UCSD-AML1 (cell line): ENCODE data around the gene ZBTB8B.
"Not testable (repeated sequence)": the region's sequence is repeated elsewhere in the genome, so short reads cannot be mapped to it uniquely, and the experiment has no call there.

Experiments used
- DNase-seq: peaks from one replicate; lab custom pipeline; 2025; ENCODE audit not compliant: unreplicated experiment; lab: John Stamatoyannopoulos, UW

ZBTB8B gene

GRCh38 chr1:32464716-32465577, at the start of gene ZBTB8B:
TSS of gene ZBTB8B (plus strand) at chr1:32465072. CDS start at chr1:32470625, 5,553 bp downstream.
- no peak for DNase-seq

GRCh38 chr1:32421775-32422174, 43.1 kb upstream of the ZBTB8B start:
- DNase-seq = no peak

DNA sequence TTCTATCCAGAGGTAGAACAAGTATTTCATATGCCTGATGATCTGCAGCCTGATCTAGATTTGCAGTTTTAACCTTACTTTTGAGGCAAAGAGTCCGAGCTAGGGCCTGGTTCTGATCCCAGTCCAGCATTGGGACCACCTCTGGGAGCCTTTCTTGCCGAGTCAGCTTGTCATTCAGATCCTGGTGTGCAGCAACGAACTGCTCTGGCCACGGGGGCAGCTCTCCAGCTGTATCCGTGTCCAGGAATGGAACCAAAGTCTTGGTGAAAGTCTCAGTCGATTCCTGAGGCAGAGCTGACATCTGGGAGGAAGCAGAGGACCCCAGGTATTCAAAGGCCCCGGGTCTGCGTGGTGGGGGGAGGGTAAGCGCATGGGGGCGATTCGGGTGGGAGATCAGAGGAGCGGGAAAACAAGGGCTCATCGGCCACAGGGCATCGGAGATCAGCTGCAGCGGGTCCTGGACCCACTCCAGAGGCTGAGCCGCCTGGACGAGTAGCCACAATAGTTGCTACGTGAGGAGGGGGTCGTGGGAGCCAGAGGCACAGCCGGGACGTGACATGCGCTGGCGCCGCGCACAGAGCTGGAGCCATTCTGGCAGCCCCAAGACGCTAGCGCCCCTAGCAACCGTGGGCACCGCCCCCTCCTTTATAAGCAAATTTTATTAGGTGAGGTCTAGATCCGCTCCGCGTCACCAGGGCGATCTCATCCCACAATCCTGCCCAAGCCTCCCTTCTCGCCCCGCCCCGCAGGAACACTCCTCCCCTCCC, 38.2 kb upstream of the ZBTB8B start:
- DNase-seq = no peak

DNA sequence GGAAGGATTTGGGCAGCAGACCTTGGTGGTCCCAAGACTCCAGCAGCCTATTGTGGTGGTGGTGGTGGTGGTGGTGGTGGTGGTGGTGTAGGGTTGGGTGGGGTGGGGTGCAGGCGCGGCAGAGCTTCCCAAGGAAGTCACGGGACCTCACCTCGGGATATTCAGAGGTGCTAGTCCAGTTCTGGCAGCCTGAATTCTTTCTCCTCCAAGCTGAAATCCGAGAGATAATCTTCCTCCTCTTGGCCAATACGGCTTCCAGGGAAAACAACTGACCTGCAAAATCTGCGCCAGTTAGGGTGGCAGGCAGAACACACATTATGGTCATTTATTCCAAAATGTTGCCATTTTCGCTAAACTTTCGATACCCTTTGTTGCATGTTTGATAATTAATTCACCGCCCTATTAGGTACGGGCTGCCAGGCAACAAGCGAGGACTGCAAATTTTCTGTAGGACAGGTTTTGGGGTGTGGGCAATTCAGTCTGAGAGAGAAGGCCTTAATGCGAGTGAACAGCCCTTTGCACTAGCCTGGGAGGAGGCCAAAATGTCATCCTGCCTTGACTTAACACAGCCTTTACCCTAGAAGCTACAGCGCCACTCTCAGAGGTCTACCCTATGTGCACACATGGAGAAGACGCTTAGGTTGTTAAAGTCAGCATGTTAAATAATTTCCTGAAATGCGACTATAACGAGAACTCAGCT, 37.5 kb upstream of the ZBTB8B start:
- DNase-seq = no peak

DNA sequence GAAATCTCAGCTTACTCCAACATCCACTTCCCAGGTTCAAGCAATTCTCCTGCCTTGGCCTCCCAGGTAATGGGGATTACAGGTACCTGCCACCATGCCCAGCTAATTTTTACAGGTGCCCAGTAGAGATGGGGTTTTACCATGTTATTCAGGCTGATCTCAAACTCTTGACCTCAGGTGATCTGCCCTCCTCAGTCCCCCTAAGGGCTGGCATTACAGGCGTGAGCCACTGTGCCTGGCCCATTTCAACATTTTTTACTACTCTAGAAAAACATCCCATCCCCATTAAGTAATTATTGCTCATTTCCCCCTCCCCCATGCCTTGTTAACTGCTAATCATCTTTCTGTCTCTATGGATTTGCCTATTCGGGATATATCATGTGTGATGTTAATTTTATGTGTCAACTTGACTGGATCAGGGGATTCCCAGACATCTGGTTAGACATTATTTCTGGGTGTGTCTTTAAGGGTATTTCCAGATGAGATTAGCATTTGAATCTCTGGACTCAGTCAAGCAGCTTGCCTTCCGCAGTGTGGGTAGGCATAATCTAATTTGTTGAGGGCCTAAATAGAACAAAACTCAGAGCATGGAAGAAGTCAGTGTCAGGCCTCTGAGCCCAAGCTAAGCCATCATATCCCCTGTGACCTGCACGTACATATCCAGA, 33.0 kb upstream of the ZBTB8B start:
- DNase-seq = no peak

DNA sequence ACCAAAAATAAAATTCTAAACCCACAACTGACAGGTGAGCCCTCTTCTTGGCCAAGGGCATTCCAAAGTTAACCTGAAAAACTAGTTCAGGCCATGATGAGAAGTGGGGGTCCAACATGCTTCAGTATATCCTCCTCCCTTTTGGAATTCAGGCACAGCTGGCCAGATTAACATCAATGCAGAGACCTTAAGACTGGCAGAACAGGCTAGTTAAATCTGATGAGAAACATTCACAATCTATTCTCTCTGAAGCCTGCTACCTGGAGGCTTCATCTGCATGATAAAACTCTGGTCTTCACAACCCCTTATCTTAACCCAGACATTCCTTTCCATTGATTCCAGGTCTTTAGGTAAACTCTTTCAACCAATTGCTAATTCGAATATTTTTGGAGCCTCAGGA, 26.7 kb upstream of the ZBTB8B start:
- DNase-seq = no peak

DNA sequence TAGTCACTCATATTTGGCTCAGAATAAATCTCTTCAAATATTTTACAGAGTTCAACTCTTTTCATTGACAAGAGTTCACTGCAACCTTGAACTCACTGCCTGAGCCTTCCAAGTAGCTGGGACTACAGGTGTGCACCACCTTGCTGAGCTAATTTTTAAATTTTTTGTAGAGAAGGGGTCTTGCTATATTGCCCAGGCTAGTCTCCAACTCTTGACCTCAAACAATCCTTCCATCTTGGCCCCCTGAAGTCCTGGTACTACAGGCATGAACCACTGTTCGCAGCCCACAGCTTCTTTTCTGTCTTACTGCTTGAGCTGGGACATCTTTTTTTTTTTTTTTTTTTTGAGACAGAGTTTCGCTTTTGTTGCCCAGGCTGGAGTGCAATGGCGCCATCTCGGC, 26.1 kb upstream of the ZBTB8B start:
- DNase-seq = not testable (repeated sequence)

DNA sequence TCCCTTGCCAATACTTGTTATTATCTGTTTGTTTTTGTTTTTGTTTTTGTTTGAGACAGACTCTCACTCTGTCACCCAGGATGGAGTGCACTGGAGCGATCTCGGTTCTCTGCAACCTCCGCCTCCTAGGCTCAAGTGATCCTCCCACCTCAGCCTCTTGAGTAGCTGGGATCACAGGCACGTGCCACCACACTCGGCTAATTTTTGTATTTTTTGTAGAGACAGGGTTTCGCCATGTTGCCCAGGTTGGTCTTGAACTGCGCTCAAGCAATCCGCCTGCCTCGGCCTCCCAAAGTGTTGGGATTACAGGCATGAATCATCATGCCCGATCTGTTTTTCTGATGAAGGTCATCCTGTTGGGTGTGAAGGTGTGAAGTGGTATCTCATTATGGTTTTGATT, 23.4 kb upstream of the ZBTB8B start:
- not testable (repeated sequence) for DNase-seq

DNA sequence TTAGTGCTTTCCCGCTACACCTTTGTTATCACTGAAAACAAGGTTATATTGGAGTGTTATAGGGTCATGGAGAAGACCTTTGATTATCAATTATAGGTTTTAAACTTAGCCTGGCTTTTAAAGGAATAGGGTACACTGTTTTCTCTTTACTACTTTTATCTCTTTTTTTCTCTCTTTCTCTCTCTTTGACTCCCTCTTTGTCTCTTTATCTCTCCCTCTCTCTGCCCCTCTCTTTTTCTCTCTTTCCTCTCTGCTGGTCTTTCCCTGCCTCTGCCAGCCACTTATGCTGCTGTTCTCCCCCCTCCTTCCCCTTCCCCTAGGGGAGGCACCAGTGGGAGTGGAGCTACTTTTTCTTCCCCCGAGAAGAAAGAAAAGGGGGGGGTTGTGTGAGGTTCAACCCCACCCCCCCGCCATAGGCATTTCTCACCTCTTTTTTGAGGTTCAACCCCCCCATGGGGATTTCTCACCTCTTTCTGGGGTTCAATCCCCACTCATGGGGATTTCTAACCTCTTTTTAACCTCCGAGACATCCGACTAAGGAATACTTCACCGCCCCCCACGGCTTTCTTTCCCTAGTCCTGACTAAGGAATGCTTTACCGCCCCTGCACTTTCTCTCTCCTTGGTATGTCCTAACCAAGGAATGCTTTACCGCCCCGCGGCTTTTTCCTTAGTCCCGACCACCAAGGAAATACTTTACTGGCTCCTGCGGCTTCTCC, 17.2 kb upstream of the ZBTB8B start:
- DNase-seq = no peak

GRCh38 chr1:32448186-32448772, 16.6 kb upstream of the ZBTB8B start:
- DNase-seq = peak; percentile 63

DNA sequence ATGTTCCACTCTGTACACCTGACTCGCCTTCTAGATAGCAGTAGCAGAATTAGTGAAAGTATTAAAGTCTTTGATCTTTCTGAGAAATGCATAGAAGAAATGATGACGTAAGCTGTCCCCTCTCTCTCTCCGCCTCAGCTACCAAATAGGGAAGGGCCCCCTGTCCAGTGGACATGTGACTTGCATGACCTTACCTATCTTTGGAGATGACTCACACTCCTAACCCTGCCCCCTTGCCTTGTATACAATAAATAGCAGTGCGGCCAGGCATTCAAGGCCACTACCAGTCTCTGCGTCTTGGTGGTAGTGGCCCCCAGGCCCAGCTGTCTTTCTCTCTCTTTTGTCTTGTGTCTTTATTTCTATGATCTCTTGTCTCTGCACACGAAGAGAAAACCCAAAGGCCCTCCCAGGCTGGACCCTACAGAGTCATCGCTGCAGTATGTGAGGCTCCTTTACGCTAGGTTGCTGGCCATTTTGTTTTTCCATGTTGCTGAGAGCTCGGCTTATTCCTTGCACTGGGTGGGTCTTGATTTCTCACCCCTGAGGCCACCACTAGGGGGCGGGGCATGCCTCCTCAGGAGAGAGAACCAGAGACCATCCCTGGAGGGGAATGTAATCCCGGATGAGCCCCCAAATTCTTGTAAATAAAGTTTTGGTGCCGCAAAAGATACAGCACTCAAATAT, 16.0 kb upstream of the ZBTB8B start:
- peak; percentile 55 for DNase-seq

DNA sequence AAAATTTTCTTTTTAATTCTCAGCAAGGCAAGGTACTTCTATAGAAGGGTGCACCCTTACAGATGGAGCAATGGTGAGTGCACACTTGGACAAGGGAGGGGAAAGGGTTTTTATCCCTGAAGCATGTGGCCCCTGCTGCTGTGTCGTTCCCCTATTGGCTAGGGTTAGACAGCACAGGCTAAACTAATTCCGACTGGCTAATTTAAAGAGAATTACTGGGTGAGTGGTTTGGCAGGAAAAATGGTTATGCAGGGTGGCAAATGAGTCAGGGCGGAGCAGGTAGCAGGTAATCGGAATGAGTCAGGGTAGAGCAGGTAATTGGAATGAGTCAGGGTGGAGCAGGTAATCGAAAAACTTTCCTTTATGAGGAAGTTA, 15.4 kb upstream of the ZBTB8B start:
- not testable (repeated sequence) for DNase-seq

GRCh38 chr1:32454726-32455125, 10.1 kb upstream of the ZBTB8B start:
- DNase-seq = no peak

- DNase-seq = no peak
These were observed 8.9 kb upstream of the ZBTB8B start for GRCh38 chr1:32455958-32456357.

DNA sequence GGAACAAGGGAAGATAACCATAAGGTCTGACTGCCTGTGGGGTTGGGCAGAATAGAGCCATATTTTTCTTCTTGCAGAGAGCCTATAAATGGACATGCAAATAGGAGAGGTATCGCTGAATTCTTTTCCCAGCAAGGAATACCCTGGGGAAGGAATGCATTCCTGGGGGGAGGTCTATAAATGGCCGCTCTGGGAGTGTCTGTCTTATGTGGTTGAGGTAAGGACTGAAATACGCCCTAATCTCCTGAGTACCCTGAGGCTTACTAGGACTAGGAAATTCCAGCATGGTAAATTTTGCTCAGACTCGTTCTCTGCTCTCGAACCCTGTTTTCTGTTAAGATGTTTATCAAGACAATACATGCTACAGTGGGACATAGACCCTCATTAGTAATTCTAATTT, 6.1 kb upstream of the ZBTB8B start:
- not testable (repeated sequence) for DNase-seq

DNA sequence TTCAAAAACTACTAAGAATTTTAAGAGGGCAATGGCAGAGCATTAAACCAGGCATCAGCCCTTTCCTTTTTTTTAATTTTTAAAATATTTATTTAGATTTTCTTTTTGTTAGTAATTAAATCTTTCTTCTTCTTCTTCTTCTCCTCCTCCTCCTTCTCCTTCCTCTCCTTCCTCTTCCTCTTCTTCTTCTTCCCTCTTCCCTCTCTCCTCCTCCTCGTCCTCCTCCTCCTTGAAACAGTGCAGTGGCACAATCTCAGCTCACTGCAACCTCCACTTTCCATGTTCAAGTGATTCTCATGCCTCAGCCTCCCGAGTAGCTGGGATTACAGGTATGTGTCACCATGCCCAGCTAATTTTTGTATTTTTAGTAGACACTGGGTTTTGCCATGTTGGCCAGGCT, 1.9 kb upstream of the ZBTB8B start:
- not testable (repeated sequence) for DNase-seq

- no peak for DNase-seq
These were observed 619 bp upstream of the ZBTB8B start for GRCh38 chr1:32464191-32464715.

GRCh38 chr1:32465578-32465933, 684 bp downstream of the ZBTB8B start:
- no peak for DNase-seq

- no peak for DNase-seq
These were observed 1.9 kb downstream of the ZBTB8B start for GRCh38 chr1:32466761-32467160.
